Cardiac muscle cell (in vitro differentiated cells and primary cell): ENCODE results near the gene SUSD3. TPM values are rescaled to one million over a fixed set of nuclear protein-coding genes. Genes with fewer than 3 reads are reported as not detected.

Experiments used
- DNase-seq, 2 donors: peaks; one replicate each; pipeline versions ENCODE4 v3.0.0 to v3.0.0-alpha.2; 2010 to 2017; ENCODE audit warnings: low read depth in 1 of 2, low spot score in 1 of 2
- H3K27ac ChIP-seq: fragments of 200-600 bp; sonication (generic); 2 replicates; pipeline ENCODE4 v1.5.1; 2016
- H3K27me3 ChIP-seq: fragments of 200-600 bp; sonication (generic); 2 replicates; pipeline ENCODE4 v1.6.0; 2016; ENCODE audit warnings: control low read depth
- H3K36me3 ChIP-seq: fragments of 200-600 bp; sonication (generic); 2 replicates; pipeline ENCODE4 v1.5.1; 2016; ENCODE audit warnings: control low read depth
- H3K4me1 ChIP-seq: fragments of 200-600 bp; sonication (generic); 2 replicates; pipeline ENCODE4 v1.8.1; 2017; ENCODE audit warnings: low read depth, mild to moderate bottlenecking, mixed run types
- H3K4me3 ChIP-seq: fragments of 200-600 bp; sonication (generic); 2 replicates; pipeline ENCODE4 v1.5.1; 2016; ENCODE audit warnings: mild to moderate bottlenecking
- H3K9me3 ChIP-seq: fragments of 200-600 bp; sonication (generic); 2 replicates; pipeline ENCODE4 v1.5.1; 2017; ENCODE audit warnings: low read depth, mild to moderate bottlenecking, control low read depth
- CTCF ChIP-seq: IDR thresholded peaks from 2 replicates; pipeline ENCODE4 v1.5.1; 2012; ENCODE audit warnings: low read depth, mild to moderate bottlenecking, low read length
- polyA plus RNA-seq: library from polyadenylated mRNA; unstranded; fragments of >200 nt; fragmentation: Nextera tagmentation; extraction: Ambion mirVana; gene quantifications from 2 replicates; pipeline ENCODE4 v1.2.1, GENCODE V29; 2016
- total RNA-seq: library from RNA; depleted of rRNA; stranded (reverse); fragments of >200 nt; gene quantifications from 2 replicates; pipeline ENCODE4 v1.2.3, GENCODE V29; 2016

SUSD3 gene
- total and polyA plus RNA-seq, 2 experiments from 2014 or later: not detected

DNA sequence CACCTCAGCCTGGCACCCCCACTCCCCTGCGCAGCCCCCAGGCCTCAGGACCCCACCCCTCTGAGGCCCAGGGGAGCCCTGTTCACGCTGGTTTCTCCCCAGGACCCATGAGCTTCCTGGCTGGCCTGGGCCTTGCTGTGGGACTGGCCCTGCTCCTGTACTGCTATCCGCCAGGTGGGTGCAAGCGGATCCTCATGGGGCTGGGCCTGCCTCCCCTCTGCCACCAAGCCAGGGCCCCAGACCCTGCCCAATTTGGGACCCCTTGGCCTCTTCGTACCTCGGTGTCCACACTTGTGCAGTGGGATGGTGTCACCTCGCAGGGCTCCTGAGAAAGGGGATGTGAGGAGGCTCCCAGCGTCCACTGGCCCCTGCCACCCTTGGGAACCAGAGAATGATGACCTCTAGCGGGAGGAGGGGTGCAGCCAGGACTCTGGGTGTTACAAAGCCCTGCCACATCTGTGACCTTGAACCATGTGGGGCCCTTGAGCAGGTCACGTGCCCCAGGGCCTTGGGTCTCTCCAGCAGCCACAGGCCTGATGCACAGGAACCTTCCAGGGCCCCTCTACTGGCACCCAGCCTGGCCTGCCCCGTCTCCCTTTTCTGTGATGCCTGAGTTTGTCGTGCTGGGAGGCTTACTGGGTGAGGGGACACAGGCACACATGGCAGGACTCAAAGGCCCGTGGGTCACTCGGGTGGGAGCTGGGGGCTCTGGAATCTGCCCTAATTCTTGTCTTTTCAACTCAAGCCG is 53.8 kb downstream of the SUSD3 start:
- Histone ChIP-seq H3K36me3 (no peaks in the 10 kb centered on the region), H3K4me1 (peaks cover 3% of the 10 kb centered on the region), H3K27me3 (no peaks in the 10 kb centered on the region), H3K9me3 (no peaks in the 10 kb centered on the region), H3K4me3 (no peak overlapping the region), H3K27ac (no peak overlapping the region)
- no peak for TF ChIP-seq CTCF
- DNase-seq: no peak

DNA sequence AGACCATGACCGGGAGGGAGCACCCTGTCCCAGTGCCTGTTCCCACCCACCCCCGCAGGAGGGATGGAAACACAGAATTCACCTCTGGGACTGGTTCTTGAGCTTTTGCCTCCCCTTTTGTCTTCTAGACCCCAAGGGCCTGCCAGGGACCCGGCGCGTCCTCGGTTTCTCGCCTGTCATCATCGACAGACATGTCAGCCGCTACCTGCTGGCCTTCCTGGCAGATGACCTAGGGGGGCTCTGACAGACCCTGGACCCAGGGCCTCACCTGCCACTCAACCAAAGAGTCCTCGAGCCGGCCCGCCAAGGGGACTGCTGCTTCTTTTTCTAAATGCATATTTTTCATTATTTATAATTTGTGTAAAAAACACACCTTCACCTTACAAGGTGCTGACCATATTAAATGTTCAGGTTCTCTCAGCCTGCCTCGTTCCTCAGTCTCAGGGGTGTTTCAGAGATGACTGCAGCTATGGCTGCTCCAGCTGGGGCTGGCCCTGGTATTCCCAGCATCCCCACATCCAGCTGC is 54.4 kb downstream of the SUSD3 start:
- Histone ChIP-seq H3K9me3 (no peaks in the 10 kb centered on the region), H3K4me1 (peaks cover 3% of the 10 kb centered on the region), H3K4me3 (no peak overlapping the region), H3K27ac (no peak overlapping the region), H3K27me3 (no peaks in the 10 kb centered on the region), H3K36me3 (no peaks in the 10 kb centered on the region)
- no peak for DNase-seq
- no peak for TF ChIP-seq CTCF

GRCh38 chr9:93114169-93114983 is 55.9 kb downstream of the SUSD3 start:
- Histone ChIP-seq H3K27ac (no peak overlapping the region), H3K4me1 (peaks cover 3% of the 10 kb centered on the region), H3K9me3 (no peaks in the 10 kb centered on the region), H3K27me3 (no peaks in the 10 kb centered on the region), H3K36me3 (no peaks in the 10 kb centered on the region), H3K4me3 (no peak overlapping the region)
- no peak for DNase-seq
- no peak for TF ChIP-seq CTCF

GRCh38 chr9:93114984-93115335 is 56.5 kb downstream of the SUSD3 start:
- no peak for DNase-seq
- Histone ChIP-seq H3K36me3 (no peaks in the 10 kb centered on the region), H3K27ac (no peak overlapping the region), H3K9me3 (no peaks in the 10 kb centered on the region), H3K27me3 (no peaks in the 10 kb centered on the region), H3K4me1 (peaks cover 3% of the 10 kb centered on the region), H3K4me3 (no peak overlapping the region)
- no peak for TF ChIP-seq CTCF

- Histone ChIP-seq H3K9me3 (no peaks in the 10 kb centered on the region), H3K27ac (no peak overlapping the region), H3K27me3 (no peaks in the 10 kb centered on the region), H3K36me3 (no peaks in the 10 kb centered on the region), H3K4me1 (peaks cover 3% of the 10 kb centered on the region), H3K4me3 (no peak overlapping the region)
- DNase-seq: no peak
- no peak for TF ChIP-seq CTCF
These were observed 57.1 kb downstream of the SUSD3 start for GRCh38 chr9:93115486-93116071.
